ENCODE data around the gene WASHC3.
A peak's percentile ranks its signal among the peaks of the same experiment; 100 is the strongest.

Gene WASHC3

GRCh38 chr12:102061096-102061559, 663 bp downstream of the WASHC3 start:
- ATAC-seq (peak; percentile 85), DNase-seq (peak; percentile 53 to 72)
- H3K27ac Mint-ChIP-seq: peak overlapping the region; percentile 94 to 98
- peaks cover 52% of the 10 kb centered on the region for H3K4me1 Mint-ChIP-seq
- peaks cover 8% of the 10 kb centered on the region for H3K27me3 Mint-ChIP-seq
- peaks cover 0 to 6% of the 10 kb centered on the region in 2 donors for H3K9me3 Mint-ChIP-seq
- H3K4me3 Mint-ChIP-seq: peak overlapping the region; percentile 88 to 91

- peaks cover 0 to 6% of the 10 kb centered on the region in 2 donors for H3K9me3 Mint-ChIP-seq
- peak overlapping the region in 1 of 2 donors; percentile 29 for H3K4me3 Mint-ChIP-seq
- DNase-seq (no peak), ATAC-seq (peak; percentile 45)
- H3K27ac Mint-ChIP-seq: no peak overlapping the region
- H3K4me1 Mint-ChIP-seq: peaks cover 60% of the 10 kb centered on the region
- no peaks in the 10 kb centered on the region for H3K27me3 Mint-ChIP-seq
Observed at GRCh38 chr12:102059343-102059742, 2.4 kb downstream of the WASHC3 start.

GRCh38 chr12:102054345-102054744, 7.4 kb downstream of the WASHC3 start:
- peaks cover 0 to 6% of the 10 kb centered on the region in 2 donors for H3K9me3 Mint-ChIP-seq
- H3K4me1 Mint-ChIP-seq: peaks cover 52% of the 10 kb centered on the region
- H3K27ac Mint-ChIP-seq: peak overlapping the region in 1 of 2 donors; percentile 3
- H3K4me3 Mint-ChIP-seq: no peak overlapping the region
- no peak for ATAC-seq
- H3K27me3 Mint-ChIP-seq: no peaks in the 10 kb centered on the region
- no peak for DNase-seq

GRCh38 chr12:102053062-102053349, 8.8 kb downstream of the WASHC3 start:
- no peak for DNase-seq
- no peak for ATAC-seq
- H3K4me1 Mint-ChIP-seq: peaks cover 43% of the 10 kb centered on the region
- no peak overlapping the region for H3K27ac Mint-ChIP-seq
- no peaks in the 10 kb centered on the region for H3K27me3 Mint-ChIP-seq
- H3K9me3 Mint-ChIP-seq: peaks cover 0 to 6% of the 10 kb centered on the region in 2 donors
- no peak overlapping the region for H3K4me3 Mint-ChIP-seq

GRCh38 chr12:102052192-102053061, 9.4 kb downstream of the WASHC3 start:
- H3K27me3 Mint-ChIP-seq: no peaks in the 10 kb centered on the region
- H3K27ac Mint-ChIP-seq: no peak overlapping the region
- no peak overlapping the region for H3K4me3 Mint-ChIP-seq
- peaks cover 0 to 6% of the 10 kb centered on the region in 2 donors for H3K9me3 Mint-ChIP-seq
- peak; percentile 31 for ATAC-seq
- no peak for DNase-seq
- H3K4me1 Mint-ChIP-seq: peaks cover 38% of the 10 kb centered on the region

GRCh38 chr12:102051431-102051965, 10.3 kb downstream of the WASHC3 start:
- H3K4me1 Mint-ChIP-seq: peaks cover 34% of the 10 kb centered on the region

GRCh38 chr12:102050660-102051430, 10.9 kb downstream of the WASHC3 start:
- DNase-seq: no peak
- no peaks in the 10 kb centered on the region for H3K9me3 Mint-ChIP-seq
- H3K4me1 Mint-ChIP-seq: peaks cover 30% of the 10 kb centered on the region
- no peaks in the 10 kb centered on the region for H3K27me3 Mint-ChIP-seq
- H3K27ac Mint-ChIP-seq: no peak overlapping the region
- H3K4me3 Mint-ChIP-seq: no peak overlapping the region
- ATAC-seq: no peak

More at GRCh38 chr12:102051431-102051965, 10.3 kb downstream of the WASHC3 start:
- Mint-ChIP-seq H3K27me3 (no peaks in the 10 kb centered on the region), H3K4me3 (no peak overlapping the region), H3K27ac (no peak overlapping the region), H3K9me3 (peaks cover 0 to 2% of the 10 kb centered on the region in 2 donors)
- DNase-seq (no peak), ATAC-seq (peak; percentile 35)

- H3K27me3 Mint-ChIP-seq: no peaks in the 10 kb centered on the region
- peak overlapping the region; percentile 14 to 42 for H3K4me3 Mint-ChIP-seq
Observed at GRCh38 chr12:102043928-102044327, 17.9 kb downstream of the WASHC3 start.

GRCh38 chr12:102033991-102034745, 27.6 kb downstream of the WASHC3 start:
- no peaks in the 10 kb centered on the region for H3K4me1 Mint-ChIP-seq
- no peaks in the 10 kb centered on the region for H3K27me3 Mint-ChIP-seq
- no peaks in the 10 kb centered on the region for H3K9me3 Mint-ChIP-seq
- H3K27ac Mint-ChIP-seq: no peak overlapping the region
- ATAC-seq (no peak), DNase-seq (no peak)
- H3K4me3 Mint-ChIP-seq: no peak overlapping the region

More at GRCh38 chr12:102043928-102044327, 17.9 kb downstream of the WASHC3 start:
- peaks cover 16% of the 10 kb centered on the region for H3K4me1 Mint-ChIP-seq
- peak; percentile 100 for ATAC-seq
- peak overlapping the region; percentile 16 to 59 for H3K27ac Mint-ChIP-seq
- DNase-seq: peak in 1 of 2 donors; percentile 39
- H3K9me3 Mint-ChIP-seq: no peaks in the 10 kb centered on the region

GRCh38 chr12:102031852-102032251, 29.9 kb downstream of the WASHC3 start:
- Mint-ChIP-seq H3K27ac (no peak overlapping the region), H3K27me3 (no peaks in the 10 kb centered on the region), H3K4me3 (no peak overlapping the region), H3K9me3 (no peaks in the 10 kb centered on the region), H3K4me1 (no peaks in the 10 kb centered on the region)
- DNase-seq: no peak
- ATAC-seq: no peak

GRCh38 chr12:102029141-102029540, 32.6 kb downstream of the WASHC3 start:
- H3K4me3 Mint-ChIP-seq: no peak overlapping the region
- no peaks in the 10 kb centered on the region for H3K27me3 Mint-ChIP-seq
- DNase-seq (no peak), ATAC-seq (no peak)
- no peak overlapping the region for H3K27ac Mint-ChIP-seq
- no peaks in the 10 kb centered on the region for H3K9me3 Mint-ChIP-seq
- H3K4me1 Mint-ChIP-seq: no peaks in the 10 kb centered on the region

- Mint-ChIP-seq H3K9me3 (no peaks in the 10 kb centered on the region), H3K4me3 (no peak overlapping the region), H3K27ac (no peak overlapping the region), H3K27me3 (no peaks in the 10 kb centered on the region), H3K4me1 (no peaks in the 10 kb centered on the region)
- ATAC-seq: no peak
- no peak for DNase-seq
Observed at GRCh38 chr12:102026728-102027127, 35.1 kb downstream of the WASHC3 start.

GRCh38 chr12:102024765-102025164, 37.0 kb downstream of the WASHC3 start:
- DNase-seq: no peak
- H3K4me3 Mint-ChIP-seq: no peak overlapping the region
- no peak overlapping the region for H3K27ac Mint-ChIP-seq
- no peaks in the 10 kb centered on the region for H3K27me3 Mint-ChIP-seq
- ATAC-seq: no peak
- H3K4me1 Mint-ChIP-seq: no peaks in the 10 kb centered on the region
- no peaks in the 10 kb centered on the region for H3K9me3 Mint-ChIP-seq

GRCh38 chr12:102023343-102023930, 38.4 kb downstream of the WASHC3 start:
- no peaks in the 10 kb centered on the region for H3K27me3 Mint-ChIP-seq
- H3K4me3 Mint-ChIP-seq: no peak overlapping the region
- no peak overlapping the region for H3K27ac Mint-ChIP-seq
- ATAC-seq (no peak), DNase-seq (no peak)
- no peaks in the 10 kb centered on the region for H3K9me3 Mint-ChIP-seq
- no peaks in the 10 kb centered on the region for H3K4me1 Mint-ChIP-seq

- H3K27ac Mint-ChIP-seq: no peak overlapping the region
- H3K9me3 Mint-ChIP-seq: no peaks in the 10 kb centered on the region
- no peak for DNase-seq
- ATAC-seq: no peak
- no peaks in the 10 kb centered on the region for H3K4me1 Mint-ChIP-seq
- H3K27me3 Mint-ChIP-seq: no peaks in the 10 kb centered on the region
- H3K4me3 Mint-ChIP-seq: no peak overlapping the region
Observed at GRCh38 chr12:102022286-102022685, 39.5 kb downstream of the WASHC3 start.
